ENCODE results near the gene DDRGK1.

DNA sequence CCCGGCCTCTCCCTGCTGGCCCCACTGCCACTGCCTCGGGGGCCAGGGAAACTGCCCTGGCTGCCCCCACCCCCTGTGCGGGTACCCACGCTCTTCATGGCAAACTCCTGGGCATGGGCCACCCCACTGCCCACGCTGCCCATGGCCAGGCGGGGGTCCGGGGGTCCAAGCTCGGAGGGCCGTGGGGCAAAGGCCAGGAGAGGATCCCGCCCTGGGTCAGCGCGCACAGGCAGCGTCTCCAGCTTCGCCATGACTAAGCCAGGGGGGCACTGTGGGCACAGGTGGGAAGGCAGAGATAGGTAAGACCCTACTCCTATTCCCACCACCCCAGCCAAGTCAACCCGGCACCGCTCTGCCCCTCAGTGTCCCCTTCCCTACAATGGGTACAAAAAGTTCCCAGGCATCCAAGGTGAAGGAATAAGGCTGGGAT lies 37.6 kb downstream of the DDRGK1 start:
- TF ChIP-seq CTCF (IDR thresholded peaks at IDR 0.05; ENCODE audit: low read length) = no peak
- TF ChIP-seq EZH2 (IDR thresholded peaks at IDR 0.05; ENCODE audit: borderline replicate concordance, low read length) = no peak

All from OCI-LY1 (cell line).